Mesothelial cell of epicardium (in vitro differentiated cells): ENCODE data around the gene SMARCAD1. TPM values are rescaled to one million over a fixed set of nuclear protein-coding genes. Genes with fewer than 3 reads are reported as not detected.

Experiments
- DNase-seq, 2 experiments: peaks; one replicate each; pipeline ENCODE4 v3.0.0; 2021; ENCODE audit warnings: low spot score in 2 of 2; ENCODE audit not compliant: unreplicated experiment in 2 of 2
- H3K27ac Mint-ChIP-seq: 2 replicates; pipeline ENCODE4 v1.8.0; 2021; ENCODE audit warnings: mixed read lengths
- H3K27me3 Mint-ChIP-seq: 2 replicates; pipeline ENCODE4 v1.8.0; 2021; ENCODE audit warnings: low read depth, mixed read lengths
- H3K36me3 Mint-ChIP-seq: 2 replicates; pipeline ENCODE4 v1.8.0; 2021; ENCODE audit warnings: mixed read lengths
- H3K4me1 Mint-ChIP-seq: 2 replicates; pipeline ENCODE4 v1.8.0; 2021; ENCODE audit warnings: mixed read lengths
- H3K4me3 Mint-ChIP-seq: 2 replicates; pipeline ENCODE4 v1.8.0; 2021; ENCODE audit warnings: mild to moderate bottlenecking, moderate library complexity, mixed read lengths
- H3K9me3 Mint-ChIP-seq: 2 replicates; pipeline ENCODE4 v1.8.0; 2021; ENCODE audit warnings: mixed read lengths
- total RNA-seq: library from RNA; stranded (reverse); gene quantifications from 3 replicates; pipeline ENCODE4 v1.2.1, GENCODE V29; 2021
- TF ChIP-seq, protein P1 (sequence below): fragments of 200-600 bp; sonication (generic); IDR thresholded peaks from one replicate; pipeline ENCODE4 v1.5.0; 2021; ENCODE audit warnings: antibody characterized with exemption; ENCODE audit not compliant: unreplicated experiment

SMARCAD1 gene
- total RNA-seq, 1 donor from 2014 or later: 63.6 TPM

GRCh38 chr4:94214703-94215319, 7.1 kb downstream of the SMARCAD1 start:
- TF ChIP-seq, protein P1, sequence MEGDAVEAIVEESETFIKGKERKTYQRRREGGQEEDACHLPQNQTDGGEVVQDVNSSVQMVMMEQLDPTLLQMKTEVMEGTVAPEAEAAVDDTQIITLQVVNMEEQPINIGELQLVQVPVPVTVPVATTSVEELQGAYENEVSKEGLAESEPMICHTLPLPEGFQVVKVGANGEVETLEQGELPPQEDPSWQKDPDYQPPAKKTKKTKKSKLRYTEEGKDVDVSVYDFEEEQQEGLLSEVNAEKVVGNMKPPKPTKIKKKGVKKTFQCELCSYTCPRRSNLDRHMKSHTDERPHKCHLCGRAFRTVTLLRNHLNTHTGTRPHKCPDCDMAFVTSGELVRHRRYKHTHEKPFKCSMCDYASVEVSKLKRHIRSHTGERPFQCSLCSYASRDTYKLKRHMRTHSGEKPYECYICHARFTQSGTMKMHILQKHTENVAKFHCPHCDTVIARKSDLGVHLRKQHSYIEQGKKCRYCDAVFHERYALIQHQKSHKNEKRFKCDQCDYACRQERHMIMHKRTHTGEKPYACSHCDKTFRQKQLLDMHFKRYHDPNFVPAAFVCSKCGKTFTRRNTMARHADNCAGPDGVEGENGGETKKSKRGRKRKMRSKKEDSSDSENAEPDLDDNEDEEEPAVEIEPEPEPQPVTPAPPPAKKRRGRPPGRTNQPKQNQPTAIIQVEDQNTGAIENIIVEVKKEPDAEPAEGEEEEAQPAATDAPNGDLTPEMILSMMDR: no peak
- H3K4me3 Mint-ChIP-seq: no peak overlapping the region
- peaks cover 9% of the 10 kb centered on the region for H3K4me1 Mint-ChIP-seq
- no peaks in the 10 kb centered on the region for H3K27me3 Mint-ChIP-seq
- no peak overlapping the region for H3K27ac Mint-ChIP-seq
- H3K36me3 Mint-ChIP-seq: peaks cover 60% of the 10 kb centered on the region
- DNase-seq: no peak
- peaks cover 24% of the 10 kb centered on the region for H3K9me3 Mint-ChIP-seq

DNA sequence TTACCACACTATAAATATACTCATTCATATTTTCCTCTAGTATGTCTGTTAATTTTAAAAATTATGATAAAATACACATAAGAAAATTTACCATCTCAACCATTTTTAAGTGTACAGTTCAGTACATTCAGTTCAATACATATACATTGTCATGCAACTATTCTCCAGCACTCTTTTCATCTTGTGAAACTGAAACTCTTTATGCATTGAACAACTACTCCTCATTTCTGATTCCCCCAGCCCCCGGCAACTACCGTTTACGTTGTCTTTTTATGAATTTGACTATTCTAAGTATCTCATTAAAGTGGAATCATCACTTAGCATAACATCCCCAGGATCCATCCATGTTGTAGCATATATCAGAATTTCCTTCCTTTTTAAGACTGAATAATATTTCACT, 8.7 kb downstream of the SMARCAD1 start:
- H3K27ac Mint-ChIP-seq: no peak overlapping the region
- H3K36me3 Mint-ChIP-seq: peaks cover 52% of the 10 kb centered on the region
- H3K27me3 Mint-ChIP-seq: no peaks in the 10 kb centered on the region
- TF ChIP-seq, protein P1: no peak
- H3K9me3 Mint-ChIP-seq: peaks cover 24% of the 10 kb centered on the region
- DNase-seq: no peak
- no peak overlapping the region for H3K4me3 Mint-ChIP-seq
- no peaks in the 10 kb centered on the region for H3K4me1 Mint-ChIP-seq

DNA sequence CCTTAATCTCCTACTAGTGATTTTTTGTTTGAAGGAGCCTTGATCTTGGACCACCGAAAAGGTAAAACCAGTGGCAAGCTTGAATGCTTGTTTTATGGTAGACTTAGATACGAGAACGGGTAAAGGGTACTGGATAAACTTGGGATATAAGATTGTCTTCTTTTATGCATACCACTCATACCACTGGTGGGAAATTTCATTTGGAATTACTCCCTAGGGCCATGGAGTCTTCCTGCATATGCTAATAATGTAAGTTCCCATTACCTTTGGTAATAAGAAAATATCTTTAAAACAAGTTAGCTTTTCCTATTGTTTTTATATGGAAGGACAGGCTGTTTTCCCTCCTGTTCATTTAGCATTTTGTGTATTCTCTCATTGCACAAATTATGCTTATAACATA, 11.7 kb downstream of the SMARCAD1 start:
- Mint-ChIP-seq H3K4me1 (no peaks in the 10 kb centered on the region), H3K9me3 (peaks cover 15% of the 10 kb centered on the region), H3K27me3 (no peaks in the 10 kb centered on the region), H3K4me3 (no peak overlapping the region), H3K27ac (no peak overlapping the region), H3K36me3 (peaks cover 38% of the 10 kb centered on the region)
- no peak for DNase-seq
- TF ChIP-seq, protein P1: no peak

- Mint-ChIP-seq H3K4me1 (no peaks in the 10 kb centered on the region), H3K4me3 (no peak overlapping the region), H3K27me3 (no peaks in the 10 kb centered on the region), H3K9me3 (no peaks in the 10 kb centered on the region), H3K36me3 (peaks cover 29% of the 10 kb centered on the region), H3K27ac (no peak overlapping the region)
- no peak for DNase-seq
- TF ChIP-seq, protein P1: no peak
These were observed 14.3 kb downstream of the SMARCAD1 start for GRCh38 chr4:94221916-94222315.

GRCh38 chr4:94225449-94225848, 17.8 kb downstream of the SMARCAD1 start:
- Mint-ChIP-seq H3K36me3 (peaks cover 40% of the 10 kb centered on the region), H3K27me3 (no peaks in the 10 kb centered on the region), H3K4me3 (no peak overlapping the region), H3K27ac (no peak overlapping the region), H3K4me1 (no peaks in the 10 kb centered on the region), H3K9me3 (no peaks in the 10 kb centered on the region)
- no peak for DNase-seq
- TF ChIP-seq, protein P1: no peak

DNA sequence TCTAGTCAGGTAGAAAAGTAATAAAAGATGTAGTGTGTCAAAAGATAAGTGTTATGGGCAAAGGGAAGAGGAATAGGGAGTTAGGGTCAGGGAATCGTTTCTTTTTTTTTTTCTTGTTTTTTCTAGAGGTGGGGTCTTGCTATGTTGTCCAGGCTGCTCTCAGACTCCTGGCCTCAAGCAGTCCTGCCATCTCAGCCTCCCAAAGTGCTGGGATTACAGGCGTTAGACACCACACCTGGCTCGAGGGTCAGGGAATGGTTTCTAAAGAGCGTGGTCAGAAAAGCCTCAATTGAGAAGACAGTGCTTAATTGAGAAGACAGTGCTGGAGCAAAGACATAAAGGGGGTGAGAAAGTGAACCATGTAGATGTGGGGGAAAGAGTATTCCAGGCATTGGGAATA, 19.1 kb downstream of the SMARCAD1 start:
- no peak overlapping the region for H3K4me3 Mint-ChIP-seq
- TF ChIP-seq, protein P1: no peak
- no peaks in the 10 kb centered on the region for H3K27me3 Mint-ChIP-seq
- H3K9me3 Mint-ChIP-seq: no peaks in the 10 kb centered on the region
- no peaks in the 10 kb centered on the region for H3K4me1 Mint-ChIP-seq
- H3K36me3 Mint-ChIP-seq: peaks cover 35% of the 10 kb centered on the region
- no peak overlapping the region for H3K27ac Mint-ChIP-seq
- DNase-seq: no peak
